NCI-H446 treated with DMSO at 0.1 percent for 48 hours (cell line): ENCODE data around the gene IGSF1.
"Not testable (repeated sequence)": the region's sequence is repeated elsewhere in the genome, so short reads cannot be mapped to it uniquely, and the experiment has no call there.

Source experiments
- DNase-seq: peaks from one replicate; lab custom pipeline; 2025; lab: John Stamatoyannopoulos, UW

Gene IGSF1

DNA sequence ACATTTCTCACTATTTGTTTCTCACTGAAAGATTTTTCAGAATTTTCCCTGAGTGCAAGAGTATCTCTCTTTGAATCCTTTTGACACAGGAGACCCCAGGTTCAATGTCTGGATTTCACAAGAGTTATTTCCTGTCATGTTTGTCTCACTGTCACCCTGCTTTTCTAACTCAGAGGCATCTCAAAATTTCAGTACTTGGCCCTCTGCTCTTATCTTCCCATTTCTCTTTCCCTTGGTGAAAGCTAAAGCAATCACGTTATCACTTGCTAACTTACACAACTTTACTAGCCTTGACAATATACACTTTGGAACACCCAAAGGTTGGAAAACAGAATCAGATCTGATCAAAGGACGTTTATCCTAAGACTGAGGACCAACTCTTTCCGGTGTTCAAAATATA is 17.3 kb downstream of the IGSF1 start:
- no peak for DNase-seq

- no peak for DNase-seq
Measured at GRCh38 chrX:131271274-131271673, 17.8 kb downstream of the IGSF1 start.

DNA sequence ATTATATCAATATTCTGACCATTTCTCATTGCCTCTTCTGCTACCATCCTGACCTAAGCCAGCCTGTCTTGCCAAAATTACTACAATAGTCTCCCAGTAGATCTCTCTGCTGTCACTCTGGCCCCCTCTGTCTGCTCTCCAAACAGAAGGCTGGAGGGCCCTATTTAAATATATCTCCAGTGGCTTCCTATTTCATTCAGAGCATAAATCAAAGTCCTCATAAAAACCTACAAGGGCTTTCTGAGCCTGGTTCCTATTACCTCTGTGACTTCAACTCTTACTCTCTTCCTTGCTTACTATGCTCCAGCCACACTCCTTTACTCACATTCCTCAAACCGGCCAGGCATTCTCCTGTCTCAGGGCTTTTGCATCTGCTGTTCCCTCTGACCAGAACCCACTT is 19.0 kb downstream of the IGSF1 start:
- DNase-seq: no peak

DNA sequence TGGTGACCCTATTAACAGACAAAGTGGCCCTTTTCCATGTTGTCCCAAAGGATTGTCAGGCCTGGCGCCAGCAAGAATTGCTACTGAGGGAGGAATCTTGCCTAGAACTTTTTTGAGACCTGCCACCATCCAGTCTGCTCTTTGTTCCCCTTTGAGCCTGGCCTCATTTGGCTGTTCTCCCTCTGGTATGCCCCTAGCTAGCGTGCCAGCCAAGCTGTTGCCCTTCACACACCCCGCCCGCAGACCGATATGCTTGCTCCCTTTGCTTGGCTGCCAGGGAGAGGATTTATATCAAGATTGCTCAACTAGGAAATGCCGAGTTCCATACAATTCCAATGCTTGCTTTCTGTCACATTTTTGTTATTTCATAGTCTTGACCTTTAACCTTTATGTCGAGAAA is 24.4 kb downstream of the IGSF1 start:
- no peak for DNase-seq

GRCh38 chrX:131264053-131264452 is 25.1 kb downstream of the IGSF1 start:
- no peak for DNase-seq

DNA sequence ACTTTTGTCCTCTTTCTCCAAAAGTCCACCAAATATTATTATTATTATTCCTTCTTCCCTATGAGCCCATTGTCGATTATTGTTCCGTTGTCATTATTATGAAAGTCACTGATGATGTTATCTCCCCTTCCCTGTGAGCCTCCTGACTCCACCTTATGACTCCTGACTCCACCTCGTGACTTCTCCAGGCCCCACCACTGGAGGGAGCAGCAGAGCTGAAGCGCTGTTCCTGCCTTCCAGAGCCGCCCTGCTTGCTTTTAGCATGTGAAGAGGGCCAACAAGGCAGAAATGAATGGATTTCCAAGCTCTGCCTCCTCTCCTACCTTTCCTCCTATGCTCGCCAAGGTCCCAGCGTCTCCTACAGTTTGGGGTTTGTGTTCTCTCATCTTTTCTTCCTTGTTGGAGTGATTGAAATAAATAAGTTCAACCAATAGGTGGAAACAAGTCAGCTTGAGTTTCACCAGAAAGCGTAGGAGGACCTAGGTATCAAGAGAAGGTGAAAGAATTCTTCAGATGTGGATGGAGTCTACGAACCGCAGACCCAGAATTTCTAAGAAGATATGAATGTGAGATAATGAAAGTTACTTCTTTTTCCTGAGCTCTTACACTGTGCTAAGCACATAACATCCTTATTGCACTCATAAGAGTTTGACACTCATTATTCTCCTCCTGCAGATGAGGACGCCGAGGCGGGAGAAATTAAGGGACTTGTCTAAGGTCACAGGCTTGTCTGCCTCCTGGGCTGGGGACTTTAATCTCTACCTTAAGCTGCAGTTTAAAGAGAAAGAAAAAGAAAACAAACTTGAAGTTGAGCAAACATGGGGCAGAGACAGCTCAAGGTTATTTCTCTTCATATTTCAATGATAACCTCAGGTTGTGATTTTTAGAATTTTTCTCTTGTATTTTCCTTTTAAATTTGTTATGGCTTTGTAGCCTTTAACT is 26.1 kb downstream of the IGSF1 start:
- no peak for DNase-seq

DNA sequence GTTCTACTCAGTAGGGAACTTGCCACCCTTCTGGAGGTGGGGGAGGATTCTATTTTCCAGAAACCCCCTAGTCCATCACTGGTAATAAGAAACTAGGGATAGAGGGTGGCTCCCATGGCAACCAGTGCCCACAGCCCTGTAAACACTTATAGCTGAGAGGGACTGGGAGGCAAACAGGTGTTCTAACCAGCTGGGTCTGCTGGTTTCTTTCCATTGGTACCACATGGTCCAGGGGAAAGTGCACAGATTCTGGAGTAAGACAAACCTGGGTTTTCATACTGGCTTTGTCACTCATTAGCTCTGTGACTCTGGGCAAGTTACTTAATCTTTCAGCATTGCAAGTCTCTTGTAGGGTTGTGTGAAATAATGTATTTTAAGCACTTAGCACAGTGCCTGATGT is 26.9 kb downstream of the IGSF1 start:
- DNase-seq: no peak

GRCh38 chrX:131257367-131257766 is 31.7 kb downstream of the IGSF1 start:
- no peak for DNase-seq

GRCh38 chrX:131250984-131251738 is 37.9 kb downstream of the IGSF1 start:
- DNase-seq: not testable (repeated sequence)

GRCh38 chrX:131239057-131239456 is 50.0 kb downstream of the IGSF1 start:
- DNase-seq: no peak

- DNase-seq: no peak
Measured at GRCh38 chrX:131237363-131237762, 51.7 kb downstream of the IGSF1 start.

GRCh38 chrX:131235768-131236545 is 53.1 kb downstream of the IGSF1 start:
- DNase-seq: no peak

- no peak for DNase-seq
Measured at GRCh38 chrX:131227608-131228007, 61.5 kb downstream of the IGSF1 start.

- DNase-seq: no peak
Measured at GRCh38 chrX:131226591-131226990, 62.5 kb downstream of the IGSF1 start.

GRCh38 chrX:131225078-131225477 is 64.0 kb downstream of the IGSF1 start:
- no peak for DNase-seq
